KOPT-K1 (cell line): ENCODE measurements around the gene HSF2BP.
"Not testable (repeated sequence)": the region's sequence is repeated elsewhere in the genome, so short reads cannot be mapped to it uniquely, and the experiment has no call there.

Source experiments
- H3K27ac ChIP-seq: fragments of 200-600 bp; sonication (generic); 2 replicates; pipeline ENCODE4 v1.5.1; 2016; ENCODE audit warnings: antibody characterized with exemption, mild to moderate bottlenecking, low read depth, low read length; ENCODE audit not compliant: poor library complexity, severe bottlenecking
- H3K36me3 ChIP-seq: fragments of 200-600 bp; sonication (generic); 2 replicates; pipeline ENCODE4 v1.5.1; 2017; ENCODE audit warnings: antibody characterized with exemption, mild to moderate bottlenecking, low read length, moderate library complexity; ENCODE audit not compliant: insufficient read depth
- H3K9me3 ChIP-seq: fragments of 200-600 bp; sonication (generic); 2 replicates; pipeline ENCODE4 v1.5.1; 2017; ENCODE audit warnings: antibody characterized with exemption, low read length, mild to moderate bottlenecking; ENCODE audit not compliant: insufficient read depth, poor library complexity, severe bottlenecking

The HSF2BP gene

GRCh38 chr21:43624339-43624738 is 34.9 kb downstream of the HSF2BP start:
- Histone ChIP-seq H3K9me3 (peaks cover 20% of the 10 kb centered on the region), H3K27ac (no peak overlapping the region), H3K36me3 (no peaks in the 10 kb centered on the region)

DNA sequence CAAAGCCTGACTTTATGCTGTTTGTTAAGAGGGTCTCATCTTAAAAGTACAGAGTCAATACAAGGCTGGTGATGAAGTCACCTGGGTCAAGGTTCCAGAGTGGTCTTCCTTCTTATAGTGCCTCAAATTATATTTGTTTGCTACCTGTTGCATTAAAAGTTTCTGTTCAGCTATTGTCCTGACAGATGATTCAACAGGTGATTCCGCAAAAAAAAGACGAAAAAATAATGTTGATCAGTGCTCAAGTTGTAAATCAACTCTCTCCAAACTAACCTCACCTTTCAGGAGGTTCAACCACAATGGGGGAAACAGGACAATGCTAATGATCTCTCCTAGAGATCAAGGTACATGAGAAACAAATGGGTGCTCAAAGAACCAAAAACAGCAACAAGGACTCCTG is 35.7 kb downstream of the HSF2BP start:
- Histone ChIP-seq H3K27ac (no peak overlapping the region), H3K36me3 (no peaks in the 10 kb centered on the region), H3K9me3 (peaks cover 20% of the 10 kb centered on the region)

- H3K27ac ChIP-seq: no peak overlapping the region
- H3K9me3 ChIP-seq: peaks cover 17% of the 10 kb centered on the region
- H3K36me3 ChIP-seq: no peaks in the 10 kb centered on the region
These were observed 36.5 kb downstream of the HSF2BP start for GRCh38 chr21:43622796-43623195.

GRCh38 chr21:43619856-43620255 is 39.4 kb downstream of the HSF2BP start:
- H3K9me3 ChIP-seq: peaks cover 17% of the 10 kb centered on the region
- H3K36me3 ChIP-seq: no peaks in the 10 kb centered on the region
- no peak overlapping the region for H3K27ac ChIP-seq

- Histone ChIP-seq H3K36me3 (no peaks in the 10 kb centered on the region), H3K27ac (no peak overlapping the region), H3K9me3 (peaks cover 17% of the 10 kb centered on the region)
These were observed 39.9 kb downstream of the HSF2BP start for GRCh38 chr21:43619344-43619743.

- H3K9me3 ChIP-seq: peaks cover 17% of the 10 kb centered on the region
- no peak overlapping the region for H3K27ac ChIP-seq
- no peaks in the 10 kb centered on the region for H3K36me3 ChIP-seq
These were observed 40.3 kb downstream of the HSF2BP start for GRCh38 chr21:43618940-43619339.

DNA sequence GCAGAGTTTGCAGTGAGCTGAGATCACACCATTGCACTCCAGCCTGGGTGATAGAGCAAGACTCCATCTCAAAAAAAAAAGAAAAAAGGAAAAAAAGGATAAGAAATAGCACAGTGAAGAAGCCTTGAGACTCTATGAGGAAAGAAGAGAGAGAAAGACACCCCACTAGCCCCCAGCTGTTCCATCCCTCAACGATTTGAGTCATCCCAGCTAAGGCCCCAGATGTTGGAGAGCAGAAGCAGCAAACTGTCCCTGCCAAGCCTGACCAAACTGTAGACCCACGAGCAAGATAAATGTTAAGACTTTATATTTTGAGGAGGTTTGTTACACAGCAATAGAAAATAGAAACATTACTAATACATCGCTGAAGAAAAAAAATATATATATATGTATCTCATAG is 42.4 kb downstream of the HSF2BP start:
- peaks cover 17% of the 10 kb centered on the region for H3K9me3 ChIP-seq
- H3K36me3 ChIP-seq, H3K27ac ChIP-seq: not testable (repeated sequence)

GRCh38 chr21:43614839-43615238 is 44.4 kb downstream of the HSF2BP start:
- no peak overlapping the region for H3K27ac ChIP-seq
- H3K36me3 ChIP-seq: no peaks in the 10 kb centered on the region
- H3K9me3 ChIP-seq: peaks cover 7% of the 10 kb centered on the region

- H3K36me3 ChIP-seq: no peaks in the 10 kb centered on the region
- no peaks in the 10 kb centered on the region for H3K9me3 ChIP-seq
- no peak overlapping the region for H3K27ac ChIP-seq
These were observed 45.3 kb downstream of the HSF2BP start for GRCh38 chr21:43613755-43614638.

GRCh38 chr21:43611598-43612369 is 47.5 kb downstream of the HSF2BP start:
- Histone ChIP-seq H3K9me3 (no peaks in the 10 kb centered on the region), H3K27ac (no peak overlapping the region), H3K36me3 (no peaks in the 10 kb centered on the region)

- H3K9me3 ChIP-seq: no peaks in the 10 kb centered on the region
- no peaks in the 10 kb centered on the region for H3K36me3 ChIP-seq
- H3K27ac ChIP-seq: no peak overlapping the region
These were observed 49.6 kb downstream of the HSF2BP start for GRCh38 chr21:43609501-43610340.

- Histone ChIP-seq H3K36me3 (no peaks in the 10 kb centered on the region), H3K9me3 (no peaks in the 10 kb centered on the region), H3K27ac (no peak overlapping the region)
These were observed 50.6 kb downstream of the HSF2BP start for GRCh38 chr21:43608664-43609063.

DNA sequence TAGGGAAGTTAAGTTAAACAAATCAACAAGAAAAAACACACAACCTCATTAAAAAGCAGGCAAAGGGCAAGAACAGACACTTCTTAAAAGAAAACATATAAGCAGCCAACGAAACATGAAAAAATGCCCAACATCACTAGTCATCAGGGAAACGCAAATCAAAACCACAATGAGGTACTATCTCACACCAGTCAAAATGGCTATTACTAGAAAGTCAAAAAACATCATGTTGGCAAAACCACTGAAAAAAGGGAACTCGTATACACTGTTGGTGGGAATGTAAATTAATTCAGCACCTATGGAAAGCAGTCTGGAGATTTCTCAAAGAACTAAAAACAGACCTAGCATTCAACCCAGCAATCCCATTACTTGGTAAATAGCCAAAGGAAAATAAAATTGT is 51.1 kb downstream of the HSF2BP start:
- H3K27ac ChIP-seq: no peak overlapping the region
- no peaks in the 10 kb centered on the region for H3K36me3 ChIP-seq
- no peaks in the 10 kb centered on the region for H3K9me3 ChIP-seq

DNA sequence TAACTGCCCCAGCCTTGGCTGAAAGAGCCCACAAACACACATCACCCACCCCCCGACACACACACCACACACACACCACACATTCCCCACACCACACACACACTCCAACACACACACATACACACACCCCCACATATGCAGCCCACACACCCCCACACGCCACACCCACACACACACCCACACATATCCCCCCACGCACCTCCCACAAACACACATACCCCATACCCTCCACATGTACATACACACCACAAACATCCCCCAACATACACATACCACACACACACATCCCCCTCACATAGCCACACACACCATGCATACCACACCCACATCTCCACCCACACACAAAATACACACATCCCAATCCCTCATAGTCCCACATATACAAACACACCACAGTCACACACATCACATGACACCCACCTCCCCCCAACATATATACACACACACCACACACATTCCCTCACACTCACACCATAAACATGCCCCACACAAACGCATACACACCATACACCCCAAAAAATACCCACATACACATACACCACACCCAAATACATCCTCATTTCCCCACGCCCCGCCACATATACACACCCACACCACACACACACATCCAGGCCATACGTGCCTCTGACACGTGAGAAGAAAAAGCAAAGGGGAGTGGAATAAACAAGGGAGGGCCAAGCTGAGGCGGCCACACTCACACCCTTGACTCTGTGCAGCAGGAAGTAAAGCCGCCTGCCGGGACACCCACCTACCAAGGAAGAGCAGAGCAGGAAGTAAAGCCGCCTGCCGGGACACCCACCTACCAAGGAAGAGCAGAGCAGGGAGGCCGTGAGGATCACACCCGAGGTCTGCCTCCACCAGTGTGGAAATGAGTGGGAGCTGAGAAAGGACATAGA is 53.7 kb downstream of the HSF2BP start:
- Histone ChIP-seq H3K27ac (no peak overlapping the region), H3K9me3 (no peaks in the 10 kb centered on the region), H3K36me3 (no peaks in the 10 kb centered on the region)
